GM19328 (cell line): ENCODE data around the gene KIAA1217.

ENCODE experiments used
- ATAC-seq: cut with Tn5 transposase; IDR thresholded peaks from one replicate; pipeline ENCODE4 v1.9.1; 2021; ENCODE audit warnings: mild to moderate bottlenecking, moderate library complexity; ENCODE audit not compliant: unreplicated experiment

Gene KIAA1217

GRCh38 chr10:24208661-24209431 is at the start of gene KIAA1217:
Gene KIAA1217, plus strand, starts transcription at chr10:24209138. Its CDS starts 56 bp downstream, at chr10:24209194.
- peak; percentile 34 for ATAC-seq

- ATAC-seq: no peak
Observed at GRCh38 chr10:24162206-24162985, 46.5 kb upstream of the KIAA1217 start.

GRCh38 chr10:24163485-24163884 is 45.5 kb upstream of the KIAA1217 start:
- ATAC-seq: no peak

GRCh38 chr10:24168258-24169170 is 40.4 kb upstream of the KIAA1217 start:
- ATAC-seq: no peak

- no peak for ATAC-seq
Observed at GRCh38 chr10:24170199-24170598, 38.7 kb upstream of the KIAA1217 start.

- no peak for ATAC-seq
Observed at GRCh38 chr10:24172909-24173308, 36.0 kb upstream of the KIAA1217 start.

GRCh38 chr10:24174014-24174413 is 34.9 kb upstream of the KIAA1217 start:
- ATAC-seq: no peak

GRCh38 chr10:24176658-24177057 is 32.3 kb upstream of the KIAA1217 start:
- no peak for ATAC-seq

- ATAC-seq: no peak
Observed at GRCh38 chr10:24177636-24178035, 31.3 kb upstream of the KIAA1217 start.

GRCh38 chr10:24180891-24181290 is 28.0 kb upstream of the KIAA1217 start:
- ATAC-seq: no peak

- ATAC-seq: no peak
Observed at GRCh38 chr10:24184455-24184854, 24.5 kb upstream of the KIAA1217 start.

GRCh38 chr10:24193330-24193729 is 15.6 kb upstream of the KIAA1217 start:
- no peak for ATAC-seq

GRCh38 chr10:24197263-24197662 is 11.7 kb upstream of the KIAA1217 start:
- no peak for ATAC-seq

- ATAC-seq: no peak
Observed at GRCh38 chr10:24201503-24202180, 7.3 kb upstream of the KIAA1217 start.

GRCh38 chr10:24202181-24202570 is 6.8 kb upstream of the KIAA1217 start:
- no peak for ATAC-seq

GRCh38 chr10:24205821-24206220 is 3.1 kb upstream of the KIAA1217 start:
- no peak for ATAC-seq

GRCh38 chr10:24206334-24206733 is 2.6 kb upstream of the KIAA1217 start:
- no peak for ATAC-seq

- no peak for ATAC-seq
Observed at GRCh38 chr10:24206926-24207325, 2.0 kb upstream of the KIAA1217 start.

GRCh38 chr10:24207341-24207740 is 1.6 kb upstream of the KIAA1217 start:
- ATAC-seq: no peak

- no peak for ATAC-seq
Observed at GRCh38 chr10:24207781-24208611, 942 bp upstream of the KIAA1217 start.
